H1 (cell line): ENCODE data around the gene HDHD2. TPM values are rescaled to one million over a fixed set of nuclear protein-coding genes. Genes with fewer than 3 reads are reported as not detected.

Source experiments
- CTCF ChIA-PET: fragments of 300-600 bp; sonication (Branson Sonifier 250); formaldehyde crosslinking; loops from one replicate; lab custom pipeline; 2021; ENCODE audit not compliant: partially characterized antibody; lab: Charles Lee
- POLR2A ChIA-PET: fragments of 300-600 bp; sonication (Branson Sonifier 250); formaldehyde crosslinking; loops from one replicate; lab custom pipeline; 2021; ENCODE audit warnings: inconsistent platforms; ENCODE audit not compliant: partially characterized antibody; lab: Charles Lee
- DNase-seq, 2 experiments: peaks; one replicate each; pipeline versions ENCODE4 v3.0.0 to v3.0.0-alpha.2; 2010 to 2022; ENCODE audit warnings: low spot score in 2 of 2, low read depth in 1 of 2, mixed read lengths in 1 of 2
- FAIRE-seq: peaks from 2 replicates; lab custom pipeline; 2011; peaks lifted over from hg19 to GRCh38; lab: Jason Lieb, UNC
- H2AFZ ChIP-seq: 2 replicates; pipeline ENCODE4 v1.8.1; 2012; ENCODE audit warnings: low read length, inconsistent platforms
- H2AK5ac ChIP-seq: 2 replicates; pipeline ENCODE4 v1.6.1; 2013; ENCODE audit warnings: low read depth, low read length
- H2BK120ac ChIP-seq: replicated peaks from 2 replicates; pipeline ENCODE3; 2013; ENCODE audit warnings: low read depth, low read length, inconsistent platforms
- H2BK12ac ChIP-seq: 2 replicates; pipeline ENCODE4 v1.6.1; 2013; ENCODE audit warnings: low read depth, low read length
- H2BK15ac ChIP-seq: 2 replicates; pipeline ENCODE4 v1.6.1; 2013; ENCODE audit warnings: low read length
- H2BK20ac ChIP-seq: 2 replicates; pipeline ENCODE4 v1.6.1; 2013; ENCODE audit warnings: low read length
- H2BK5ac ChIP-seq: 2 replicates; pipeline ENCODE4 v1.6.1; 2013; ENCODE audit warnings: low read depth, low read length
- H3K14ac ChIP-seq: 2 replicates; pipeline ENCODE4 v1.6.1; 2013; ENCODE audit warnings: inconsistent platforms; ENCODE audit not compliant: insufficient read length
- H3K18ac ChIP-seq: 2 replicates; pipeline ENCODE4 v1.6.1; 2013; ENCODE audit warnings: low read length; ENCODE audit errors: extremely low read depth
- H3K23ac ChIP-seq: 2 replicates; pipeline ENCODE4 v1.6.1; 2013; ENCODE audit warnings: inconsistent platforms; ENCODE audit not compliant: insufficient read length
- H3K23me2 ChIP-seq: 2 replicates; pipeline ENCODE4 v1.6.1; 2013; ENCODE audit warnings: low read depth, low read length
- H3K27ac ChIP-seq: 2 replicates; pipeline ENCODE4 v1.6.1; 2011; ENCODE audit warnings: low read depth, low read length, inconsistent platforms
- H3K27me3 ChIP-seq, 4 experiments: replicated peaks in 1 of 4; 1 replicate in 1 of 4; 2 replicates in 3 of 4; pipeline versions ENCODE4 v1.6.1 to v1.8.1; 2011 to 2013; ENCODE audit warnings: low read length in 3 of 4, mild to moderate bottlenecking in 3 of 4, inconsistent platforms in 2 of 4, mixed read lengths in 2 of 4, moderate library complexity in 1 of 4; ENCODE audit not compliant: control insufficient read depth in 3 of 4, insufficient read depth in 3 of 4; ENCODE audit errors: extremely low read depth in 1 of 4
- H3K36me3 ChIP-seq, 4 experiments: 2 replicates each; pipeline versions ENCODE4 v1.6.1 to v1.8.1; 2011 to 2013; ENCODE audit warnings: mild to moderate bottlenecking in 4 of 4, low read length in 3 of 4, moderate library complexity in 2 of 4, control low read depth in 1 of 4, inconsistent platforms in 1 of 4; ENCODE audit not compliant: insufficient read depth in 4 of 4, control insufficient read depth in 2 of 4
- H3K4ac ChIP-seq: replicated peaks from 2 replicates; pipeline ENCODE3; 2013; ENCODE audit warnings: low read length, low read depth, mixed read lengths, inconsistent platforms; ENCODE audit not compliant: insufficient read length
- H3K4me1 ChIP-seq, 4 experiments: replicated peaks in 1 of 4; 1 replicate in 1 of 4; 2 replicates in 3 of 4; pipeline versions ENCODE4 v1.6.1 to v1.8.1; 2011 to 2013; ENCODE audit warnings: low read length in 3 of 4, inconsistent platforms in 2 of 4, mixed read lengths in 1 of 4; ENCODE audit not compliant: insufficient read depth in 4 of 4, control insufficient read depth in 3 of 4
- H3K4me2 ChIP-seq, 2 experiments: 2 replicates each; pipeline versions ENCODE4 v1.6.1 to v1.8.1; 2011 to 2013; ENCODE audit warnings: low read depth in 2 of 2, low read length in 2 of 2, control low read depth in 1 of 2, inconsistent platforms in 1 of 2, mild to moderate bottlenecking in 1 of 2; ENCODE audit not compliant: insufficient read depth in 1 of 2
- H3K4me3 ChIP-seq, 4 experiments: fragments of 200-600, 300-600 bp in 1 of 4; sonication (generic), shearing (Covaris generic), sonication (Bioruptor Twin) in 1 of 4; 2 replicates each; pipeline versions ENCODE4 v1.5.1 to v1.8.1; 2011 to 2016; ENCODE audit warnings: low read length in 4 of 4, low read depth in 3 of 4, control low read depth in 2 of 4, inconsistent platforms in 2 of 4, mild to moderate bottlenecking in 2 of 4, mixed read lengths in 1 of 4, moderate library complexity in 1 of 4; ENCODE audit not compliant: insufficient read depth in 2 of 4; ENCODE audit errors: extremely low read depth in 1 of 4
- H3K56ac ChIP-seq: replicated peaks from 2 replicates; pipeline ENCODE3; 2013; ENCODE audit warnings: low read depth, mild to moderate bottlenecking, mixed read lengths, low read length, inconsistent platforms; ENCODE audit not compliant: insufficient read length
- H3K79me1 ChIP-seq: 2 replicates; pipeline ENCODE4 v1.6.1; 2013; ENCODE audit warnings: low read depth, low read length, control low read depth
- H3K79me2 ChIP-seq, 2 experiments: 2 replicates each; pipeline versions ENCODE4 v1.6.1 to v1.8.1; 2012 to 2013; ENCODE audit warnings: low read length in 2 of 2, mild to moderate bottlenecking in 2 of 2, inconsistent platforms in 1 of 2; ENCODE audit not compliant: insufficient read depth in 2 of 2, control insufficient read depth in 1 of 2
- H3K9ac ChIP-seq, 4 experiments: replicated peaks in 1 of 4; 1 replicate in 1 of 4; 2 replicates in 3 of 4; pipeline versions ENCODE4 v1.6.1 to v1.8.1; 2011 to 2013; ENCODE audit warnings: low read depth in 3 of 4, low read length in 3 of 4, control low read depth in 2 of 4, mild to moderate bottlenecking in 2 of 4, moderate library complexity in 2 of 4, inconsistent platforms in 1 of 4; ENCODE audit errors: extremely low read depth in 1 of 4
- H3K9me3 ChIP-seq, 2 experiments: 2 replicates each; pipeline versions ENCODE4 v1.6.1 to v1.8.1; 2012 to 2013; ENCODE audit warnings: mild to moderate bottlenecking in 2 of 2, moderate library complexity in 2 of 2, control low read depth in 1 of 2, inconsistent platforms in 1 of 2, low read depth in 1 of 2, low read length in 1 of 2, mixed read lengths in 1 of 2; ENCODE audit not compliant: insufficient read depth in 2 of 2
- H4K20me1 ChIP-seq, 2 experiments: replicated peaks in 1 of 2; 2 replicates each; pipeline versions ENCODE3 to v1.8.1; 2011 to 2013; ENCODE audit warnings: inconsistent platforms in 2 of 2, low read length in 2 of 2, mild to moderate bottlenecking in 1 of 2; ENCODE audit not compliant: insufficient read depth in 2 of 2, control insufficient read depth in 1 of 2
- H4K5ac ChIP-seq: 2 replicates; pipeline ENCODE4 v1.6.1; 2013; ENCODE audit warnings: low read length, low read depth, mixed read lengths, inconsistent platforms; ENCODE audit not compliant: insufficient read length
- H4K8ac ChIP-seq: 2 replicates; pipeline ENCODE4 v1.8.0; 2013; ENCODE audit warnings: mild to moderate bottlenecking, moderate library complexity, low read length, inconsistent platforms; ENCODE audit not compliant: insufficient read depth; ENCODE audit errors: extremely low read depth
- H4K91ac ChIP-seq: replicated peaks from 2 replicates; pipeline ENCODE3; 2013; ENCODE audit warnings: low read length, mixed read lengths, inconsistent platforms; ENCODE audit not compliant: insufficient read length
- CEBPB ChIP-seq: IDR thresholded peaks from 2 replicates; pipeline ENCODE4 v1.6.1; 2012; ENCODE audit warnings: low read depth, low read length
- CREB1 ChIP-seq: IDR thresholded peaks from 2 replicates; pipeline ENCODE4 v1.6.1; 2012; ENCODE audit warnings: inconsistent platforms
- KDM1A ChIP-seq: fragments of 200-600, 300-600 bp; sonication (generic); IDR thresholded peaks from 2 replicates; pipeline ENCODE4 v1.7.1; 2016; ENCODE audit warnings: mild to moderate bottlenecking, low read length, borderline replicate concordance
- WGBS, 2 experiments: shearing (Covaris generic) in 1 of 2; methylation state at CpG; one replicate each; pipeline versions ENCODE4 v1.1.6 to v1.1.7; 2013 to 2015; ENCODE audit warnings: low lambda C conversion rate in 2 of 2, mixed read lengths in 2 of 2, inconsistent platforms in 1 of 2, low coverage in 1 of 2, missing lambda C conversion rate in 1 of 2; ENCODE audit not compliant: insufficient replicate concordance in 2 of 2, insufficient coverage in 1 of 2, insufficient read length in 1 of 2; ENCODE audit errors: extremely low coverage in 1 of 2, missing lambda C conversion rate in 1 of 2; 5-methylcytosine and 5-hydroxymethylcytosine counted together
- polyA plus RNA-seq, 7 experiments: library from polyadenylated mRNA; depleted of rRNA in 3 of 7; stranded (reverse) in 5 of 7; unstranded in 2 of 7; fragments of >200 nt in 5 of 7; fragments of 200-250 nt in 2 of 7; gene quantifications; 1 replicate in 5 of 7; 2 replicates in 1 of 7; 4 replicates in 1 of 7; pipeline versions ENCODE4 v1.2.1 to v1.2.3, GENCODE V29; 2011 to 2013; ENCODE audit warnings: missing spikeins in 2 of 7, mixed read lengths in 2 of 7
- total RNA-seq: library from RNA; stranded (reverse); fragmentation: NEBNext Ultra II Directional; extraction: Animal tissue kit (Norgen Biotek cat#: 25700); gene quantifications from 2 replicates; pipeline ENCODE4 v1.2.1, GENCODE V29; 2021

Gene HDHD2
- total and polyA plus RNA-seq, 2 of the 8 experiments (the other 6 are each of a cell fraction or from before 2014, with no cell fraction given) = 16.7 to 42.7 TPM

- Histone ChIP-seq H4K91ac (no peak overlapping the region), H4K8ac (peak overlapping the region; percentile 16), H3K9me3 (no peaks in the 10 kb centered on the region), H3K23me2 (no peaks in the 10 kb centered on the region; the same call in 1 of the 2 replicates), H3K18ac (no peak overlapping the region; the same call in 1 of the 2 replicates), H2BK5ac (no peak overlapping the region), H3K79me2 (peaks cover 0 to 45% of the 10 kb centered on the region in 2 experiments; a peak in 3 of 4 replicates), H3K36me3 (peaks cover 0 to 2% (median 0%) of the 10 kb centered on the region in 4 experiments; a peak in 1 of 8 replicates), H3K4me2 (peak overlapping the region; percentile 65 to 82), H3K56ac (no peak overlapping the region), H3K9ac (peak overlapping the region in 3 of 4 experiments; percentile 87 to 98 (median 87); a peak in 6 of 7 replicates), H2BK120ac (no peak overlapping the region), H2BK12ac (no peak overlapping the region), H2AK5ac (no peak overlapping the region), H3K79me1 (peaks cover 5% of the 10 kb centered on the region), H3K4ac (no peak overlapping the region), H3K14ac (no peak overlapping the region), H2AFZ (0 out of 2 replicates have a peak overlapping the region, but pooled peaks have one; percentile 28), H3K27me3 (no peaks in the 10 kb centered on the region), H3K4me1 (peaks cover 3 to 5% (median 4%) of the 10 kb centered on the region in 4 experiments; a peak in 5 of 7 replicates), H3K27ac (no peak overlapping the region), H2BK15ac (no peak overlapping the region), H4K5ac (no peak overlapping the region), H3K4me3 (peak overlapping the region; percentile 82 to 95 (median 90)), H4K20me1 (peaks cover 0 to 4% of the 10 kb centered on the region in 2 experiments), H2BK20ac (no peak overlapping the region), H3K23ac (no peak overlapping the region)
- FAIRE-seq = no peak
- no peak for DNase-seq
- CTCF ChIA-PET = interaction anchor here (0.5 to 1.2 kb wide), 2 partner anchors 30 to 33 kb away, joined by 3 to 4 read pairs; no protein-coding TSS in a partner anchor
- 0 out of 2 replicates have a peak, but pooled peaks have one; percentile 34 for TF ChIP-seq KDM1A
- peak; percentile 59; the same call in 1 of the 2 replicates for TF ChIP-seq CEBPB
- TF ChIP-seq CREB1 = no peak
- 20% methylated on average over 23 of the region's 24 CpGs; no CpG with 5 or more reads in 1 of the 2 experiments for WGBS, 2 experiments
- POLR2A ChIA-PET = interaction anchor here (0.7 to 1.5 kb wide), 4 partner anchors 8 to 57 kb away, joined by 3 to 4 read pairs (median 4); no protein-coding TSS in a partner anchor
These were observed 25.1 kb upstream of the HDHD2 start for GRCh38 chr18:47175283-47175897.
